SK-N-SH (cell line): ENCODE data around the gene PEX1.

Experiments used
- EP300 ChIP-seq, 2 experiments: IDR thresholded peaks; 2 replicates each; pipeline versions ENCODE4 v1.4.0 to v1.6.1; 2012; ENCODE audit warnings: borderline replicate concordance in 1 of 2, low read depth in 1 of 2, low read length in 1 of 2
- EZH2phosphoT487 ChIP-seq: fragments of 200-600 bp; sonication (generic); IDR thresholded peaks from 2 replicates; pipeline ENCODE4 v1.6.1; 2017; ENCODE audit warnings: low read depth, mixed run types, mild to moderate bottlenecking, antibody characterized with exemption, moderate library complexity, borderline replicate concordance
- JUND ChIP-seq: IDR thresholded peaks from 2 replicates; pipeline ENCODE4 v1.4.0; 2012
- SIN3A ChIP-seq: IDR thresholded peaks from 2 replicates; pipeline ENCODE4 v1.6.1; 2012; ENCODE audit warnings: low read depth, mild to moderate bottlenecking, low read length, moderate library complexity, borderline replicate concordance
- TF ChIP-seq, protein P1 (sequence below): fragments of 200-600 bp; sonication (generic); IDR thresholded peaks from 2 replicates; pipeline ENCODE4 v1.6.1; 2017; ENCODE audit warnings: antibody characterized with exemption, mild to moderate bottlenecking, moderate library complexity
- TF ChIP-seq, protein P2 (sequence below): IDR thresholded peaks from 2 replicates; pipeline ENCODE4 v1.6.1; 2012; ENCODE audit warnings: mild to moderate bottlenecking, low read depth, low read length, moderate library complexity
- TF ChIP-seq, protein P3 (sequence below): fragments of 150-350 bp; IDR thresholded peaks from 2 replicates; pipeline ENCODE4 v1.6.1; 2017; ENCODE audit warnings: antibody characterized with exemption, low read length, low read depth, borderline replicate concordance

DNA sequence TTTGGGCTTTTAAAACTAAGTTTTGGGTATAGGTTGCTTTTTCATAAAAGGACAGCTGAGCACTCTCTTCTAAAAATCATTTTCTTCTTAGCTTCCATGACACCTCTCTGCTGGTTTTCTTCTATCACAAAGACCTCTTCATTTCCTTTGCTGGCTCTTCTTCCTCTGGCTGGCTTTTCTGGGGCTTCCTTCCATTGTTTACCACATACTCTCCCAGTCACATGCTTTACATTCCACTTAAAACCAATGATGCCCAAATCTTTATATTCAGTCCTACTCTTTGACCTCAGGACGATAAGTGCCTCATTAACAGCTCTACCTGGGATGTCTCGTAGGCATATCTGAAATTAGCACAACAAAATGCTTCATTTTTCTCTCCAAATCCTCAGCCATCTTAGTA is 35.0 kb upstream of the PEX1 start:
- TF ChIP-seq, protein P1, sequence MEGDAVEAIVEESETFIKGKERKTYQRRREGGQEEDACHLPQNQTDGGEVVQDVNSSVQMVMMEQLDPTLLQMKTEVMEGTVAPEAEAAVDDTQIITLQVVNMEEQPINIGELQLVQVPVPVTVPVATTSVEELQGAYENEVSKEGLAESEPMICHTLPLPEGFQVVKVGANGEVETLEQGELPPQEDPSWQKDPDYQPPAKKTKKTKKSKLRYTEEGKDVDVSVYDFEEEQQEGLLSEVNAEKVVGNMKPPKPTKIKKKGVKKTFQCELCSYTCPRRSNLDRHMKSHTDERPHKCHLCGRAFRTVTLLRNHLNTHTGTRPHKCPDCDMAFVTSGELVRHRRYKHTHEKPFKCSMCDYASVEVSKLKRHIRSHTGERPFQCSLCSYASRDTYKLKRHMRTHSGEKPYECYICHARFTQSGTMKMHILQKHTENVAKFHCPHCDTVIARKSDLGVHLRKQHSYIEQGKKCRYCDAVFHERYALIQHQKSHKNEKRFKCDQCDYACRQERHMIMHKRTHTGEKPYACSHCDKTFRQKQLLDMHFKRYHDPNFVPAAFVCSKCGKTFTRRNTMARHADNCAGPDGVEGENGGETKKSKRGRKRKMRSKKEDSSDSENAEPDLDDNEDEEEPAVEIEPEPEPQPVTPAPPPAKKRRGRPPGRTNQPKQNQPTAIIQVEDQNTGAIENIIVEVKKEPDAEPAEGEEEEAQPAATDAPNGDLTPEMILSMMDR: no peak
- TF ChIP-seq SIN3A (no peak), JUND (no peak), EZH2phosphoT487 (no peak), EP300 (IDR thresholded peaks at IDR 0.05; ENCODE audit: borderline replicate concordance in 1 of 2, low read depth in 1 of 2, low read length in 1 of 2) (no peak)
- TF ChIP-seq, protein P2, sequence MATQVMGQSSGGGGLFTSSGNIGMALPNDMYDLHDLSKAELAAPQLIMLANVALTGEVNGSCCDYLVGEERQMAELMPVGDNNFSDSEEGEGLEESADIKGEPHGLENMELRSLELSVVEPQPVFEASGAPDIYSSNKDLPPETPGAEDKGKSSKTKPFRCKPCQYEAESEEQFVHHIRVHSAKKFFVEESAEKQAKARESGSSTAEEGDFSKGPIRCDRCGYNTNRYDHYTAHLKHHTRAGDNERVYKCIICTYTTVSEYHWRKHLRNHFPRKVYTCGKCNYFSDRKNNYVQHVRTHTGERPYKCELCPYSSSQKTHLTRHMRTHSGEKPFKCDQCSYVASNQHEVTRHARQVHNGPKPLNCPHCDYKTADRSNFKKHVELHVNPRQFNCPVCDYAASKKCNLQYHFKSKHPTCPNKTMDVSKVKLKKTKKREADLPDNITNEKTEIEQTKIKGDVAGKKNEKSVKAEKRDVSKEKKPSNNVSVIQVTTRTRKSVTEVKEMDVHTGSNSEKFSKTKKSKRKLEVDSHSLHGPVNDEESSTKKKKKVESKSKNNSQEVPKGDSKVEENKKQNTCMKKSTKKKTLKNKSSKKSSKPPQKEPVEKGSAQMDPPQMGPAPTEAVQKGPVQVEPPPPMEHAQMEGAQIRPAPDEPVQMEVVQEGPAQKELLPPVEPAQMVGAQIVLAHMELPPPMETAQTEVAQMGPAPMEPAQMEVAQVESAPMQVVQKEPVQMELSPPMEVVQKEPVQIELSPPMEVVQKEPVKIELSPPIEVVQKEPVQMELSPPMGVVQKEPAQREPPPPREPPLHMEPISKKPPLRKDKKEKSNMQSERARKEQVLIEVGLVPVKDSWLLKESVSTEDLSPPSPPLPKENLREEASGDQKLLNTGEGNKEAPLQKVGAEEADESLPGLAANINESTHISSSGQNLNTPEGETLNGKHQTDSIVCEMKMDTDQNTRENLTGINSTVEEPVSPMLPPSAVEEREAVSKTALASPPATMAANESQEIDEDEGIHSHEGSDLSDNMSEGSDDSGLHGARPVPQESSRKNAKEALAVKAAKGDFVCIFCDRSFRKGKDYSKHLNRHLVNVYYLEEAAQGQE: no peak
- TF ChIP-seq, protein P3, sequence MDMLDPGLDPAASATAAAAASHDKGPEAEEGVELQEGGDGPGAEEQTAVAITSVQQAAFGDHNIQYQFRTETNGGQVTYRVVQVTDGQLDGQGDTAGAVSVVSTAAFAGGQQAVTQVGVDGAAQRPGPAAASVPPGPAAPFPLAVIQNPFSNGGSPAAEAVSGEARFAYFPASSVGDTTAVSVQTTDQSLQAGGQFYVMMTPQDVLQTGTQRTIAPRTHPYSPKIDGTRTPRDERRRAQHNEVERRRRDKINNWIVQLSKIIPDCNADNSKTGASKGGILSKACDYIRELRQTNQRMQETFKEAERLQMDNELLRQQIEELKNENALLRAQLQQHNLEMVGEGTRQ: no peak
